Measurements from ENCODE around the gene COG5. TPM values are rescaled to one million over a fixed set of nuclear protein-coding genes. Genes with fewer than 3 reads are reported as not detected.

COG5 gene
- polyA plus RNA-seq, 3 donors: 12.7 to 29.0 (median 28.1) TPM

- peaks cover 28 to 33% of the 10 kb centered on the region in 2 donors for H3K36me3 Mint-ChIP-seq
- no peak overlapping the region for H3K27ac Mint-ChIP-seq
- H3K4me3 Mint-ChIP-seq: no peak overlapping the region
- Histone ChIP-seq H3K9ac (ENCODE audit: insufficient read depth, low read length, poor library complexity, severe bottlenecking) (no peak overlapping the region), H3K9me3 (replicated peaks in 1 of 2; ENCODE audit: control insufficient read depth in 1 of 2, insufficient read depth in 1 of 2, low read length in 2 of 2) (no peaks in the 10 kb centered on the region), H3K36me3 (replicated peaks in 1 of 2; ENCODE audit: control insufficient read depth in 1 of 2, insufficient read depth in 2 of 2, low read length in 2 of 2) (peaks cover 2 to 35% of the 10 kb centered on the region in 2 donors), H3K27me3 (ENCODE audit: control insufficient read depth in 2 of 2, insufficient read depth in 2 of 2, low read length in 2 of 2) (no peaks in the 10 kb centered on the region), H4K20me1 (ENCODE audit: insufficient read depth, low read length) (no peaks in the 10 kb centered on the region), H3K4me1 (ENCODE audit: control insufficient read depth in 1 of 2, insufficient read depth in 2 of 2, low read length in 2 of 2) (no peaks in the 10 kb centered on the region), H2AFZ (ENCODE audit: insufficient read depth, low read depth, low read length, poor library complexity, severe bottlenecking) (no peak overlapping the region), H3K27ac (ENCODE audit: low read depth in 1 of 2, low read length in 2 of 2) (no peak overlapping the region), H3K4me3 (replicated peaks in 1 of 3; ENCODE audit: low read depth in 2 of 3, low read length in 3 of 3) (no peak overlapping the region), H3K79me2 (ENCODE audit: insufficient read depth, low read length) (no peaks in the 10 kb centered on the region), H3K4me2 (replicated peaks; ENCODE audit: extremely low read depth, low read length, poor library complexity, severe bottlenecking) (no peak overlapping the region)
- intact Hi-C loops (cut with micrococcal nuclease): no loop called here
- no peak for TF ChIP-seq CTCF (IDR thresholded peaks at IDR 0.05)
- DNase-seq: no peak
- H3K4me1 Mint-ChIP-seq: no peaks in the 10 kb centered on the region
- H3K27me3 Mint-ChIP-seq (ENCODE audit: low read depth in 3 of 3): no peaks in the 10 kb centered on the region
- peaks cover 0 to 2% (median 0%) of the 10 kb centered on the region in 7 donors for H3K9me3 Mint-ChIP-seq
Measured at GRCh38 chr7:107405559-107405958, 158.2 kb downstream of the COG5 start.

GRCh38 chr7:107404740-107405537, 158.8 kb downstream of the COG5 start:
- peaks cover 0 to 2% (median 0%) of the 10 kb centered on the region in 7 donors for H3K9me3 Mint-ChIP-seq
- Histone ChIP-seq H3K36me3 (replicated peaks in 1 of 2; ENCODE audit: control insufficient read depth in 1 of 2, insufficient read depth in 2 of 2, low read length in 2 of 2) (peaks cover 2 to 29% of the 10 kb centered on the region in 2 donors), H3K27me3 (ENCODE audit: control insufficient read depth in 2 of 2, insufficient read depth in 2 of 2, low read length in 2 of 2) (no peaks in the 10 kb centered on the region), H3K4me2 (replicated peaks; ENCODE audit: extremely low read depth, low read length, poor library complexity, severe bottlenecking) (no peak overlapping the region), H3K79me2 (ENCODE audit: insufficient read depth, low read length) (no peaks in the 10 kb centered on the region), H3K9ac (ENCODE audit: insufficient read depth, low read length, poor library complexity, severe bottlenecking) (no peak overlapping the region), H3K9me3 (replicated peaks in 1 of 2; ENCODE audit: control insufficient read depth in 1 of 2, insufficient read depth in 1 of 2, low read length in 2 of 2) (no peaks in the 10 kb centered on the region), H3K27ac (ENCODE audit: low read depth in 1 of 2, low read length in 2 of 2) (no peak overlapping the region), H3K4me3 (replicated peaks in 1 of 3; ENCODE audit: low read depth in 2 of 3, low read length in 3 of 3) (no peak overlapping the region), H3K4me1 (ENCODE audit: control insufficient read depth in 1 of 2, insufficient read depth in 2 of 2, low read length in 2 of 2) (no peaks in the 10 kb centered on the region), H2AFZ (ENCODE audit: insufficient read depth, low read depth, low read length, poor library complexity, severe bottlenecking) (no peak overlapping the region), H4K20me1 (ENCODE audit: insufficient read depth, low read length) (no peaks in the 10 kb centered on the region)
- no peaks in the 10 kb centered on the region for H3K27me3 Mint-ChIP-seq (ENCODE audit: low read depth in 3 of 3)
- 95% methylated on average over 2 of the region's 4 CpGs for WGBS (ENCODE audit: insufficient coverage)
- H3K4me3 Mint-ChIP-seq: no peak overlapping the region
- no peak for TF ChIP-seq CTCF (IDR thresholded peaks at IDR 0.05)
- peaks cover 24 to 30% of the 10 kb centered on the region in 2 donors for H3K36me3 Mint-ChIP-seq
- intact Hi-C loops (cut with micrococcal nuclease): no loop called here
- no peak overlapping the region for H3K27ac Mint-ChIP-seq
- no peaks in the 10 kb centered on the region for H3K4me1 Mint-ChIP-seq
- no peak for DNase-seq
